Activated naive CD4-positive, alpha-beta T cell treated with anti-CD3 and anti-CD28 coated beads, Interleukin-2, amount 50 U/mL, for 24 hours (primary cell): ENCODE results near the gene ATPAF1.

Experiments
- H3K27ac Mint-ChIP-seq: one replicate; pipeline ENCODE4 v1.8.0; 2021; ENCODE audit warnings: mild to moderate bottlenecking, mixed read lengths
- H3K27me3 Mint-ChIP-seq: one replicate; pipeline ENCODE4 v1.8.0; 2021; ENCODE audit warnings: mixed read lengths
- H3K36me3 Mint-ChIP-seq: one replicate; pipeline ENCODE4 v1.8.0; 2021; ENCODE audit warnings: mixed read lengths
- H3K4me1 Mint-ChIP-seq: one replicate; pipeline ENCODE4 v1.8.0; 2021; ENCODE audit warnings: mixed read lengths
- H3K4me3 Mint-ChIP-seq: one replicate; pipeline ENCODE4 v1.8.0; 2021; ENCODE audit warnings: mild to moderate bottlenecking, mixed read lengths
- H3K9me3 Mint-ChIP-seq: one replicate; pipeline ENCODE4 v1.8.0; 2021; ENCODE audit warnings: mixed read lengths

ATPAF1 gene

GRCh38 chr1:46616277-46617107, 51.7 kb downstream of the ATPAF1 start, which contains the start of gene MOB3C:
Gene MOB3C (minus strand): TSS chr1:46616811. CDS start chr1:46613321, 3,490 bp downstream.
- Mint-ChIP-seq H3K27ac (peak within 1 kb of the TSS; percentile 89), H3K27me3 (no peaks in the 10 kb centered on the region), H3K9me3 (no peaks in the 10 kb centered on the region), H3K4me1 (peaks cover 48% of the 10 kb centered on the region), H3K36me3 (no peaks in the 10 kb centered on the region), H3K4me3 (peak within 1 kb of the TSS; percentile 90)

- H3K27me3 Mint-ChIP-seq, result no peaks in the 10 kb centered on the region
- H3K4me3 Mint-ChIP-seq, result peak overlapping the region; percentile 90
- H3K36me3 Mint-ChIP-seq, result no peaks in the 10 kb centered on the region
- H3K4me1 Mint-ChIP-seq, result peaks cover 54% of the 10 kb centered on the region
- H3K27ac Mint-ChIP-seq, result peak overlapping the region; percentile 65
- H3K9me3 Mint-ChIP-seq, result no peaks in the 10 kb centered on the region
These were observed 52.4 kb downstream of the ATPAF1 start for GRCh38 chr1:46615735-46616134.

GRCh38 chr1:46615088-46615487, 53.1 kb downstream of the ATPAF1 start:
- H3K27ac Mint-ChIP-seq, result no peak overlapping the region
- no peaks in the 10 kb centered on the region for H3K9me3 Mint-ChIP-seq
- no peaks in the 10 kb centered on the region for H3K27me3 Mint-ChIP-seq
- peaks cover 56% of the 10 kb centered on the region for H3K4me1 Mint-ChIP-seq
- no peaks in the 10 kb centered on the region for H3K36me3 Mint-ChIP-seq
- peak overlapping the region; percentile 90 for H3K4me3 Mint-ChIP-seq

- H3K4me1 Mint-ChIP-seq, result peaks cover 61% of the 10 kb centered on the region
- peak overlapping the region; percentile 47 for H3K4me3 Mint-ChIP-seq
- peaks cover 3% of the 10 kb centered on the region for H3K36me3 Mint-ChIP-seq
- no peak overlapping the region for H3K27ac Mint-ChIP-seq
- H3K27me3 Mint-ChIP-seq, result no peaks in the 10 kb centered on the region
- no peaks in the 10 kb centered on the region for H3K9me3 Mint-ChIP-seq
These were observed 53.6 kb downstream of the ATPAF1 start for GRCh38 chr1:46614604-46614984.

- H3K4me3 Mint-ChIP-seq, result peak overlapping the region; percentile 33
- H3K36me3 Mint-ChIP-seq, result peaks cover 3% of the 10 kb centered on the region
- H3K4me1 Mint-ChIP-seq, result peaks cover 62% of the 10 kb centered on the region
- H3K27ac Mint-ChIP-seq, result no peak overlapping the region
- H3K9me3 Mint-ChIP-seq, result no peaks in the 10 kb centered on the region
- H3K27me3 Mint-ChIP-seq, result no peaks in the 10 kb centered on the region
These were observed 54.2 kb downstream of the ATPAF1 start for GRCh38 chr1:46613661-46614603.

GRCh38 chr1:46612937-46613660, 55.1 kb downstream of the ATPAF1 start:
- no peak overlapping the region for H3K27ac Mint-ChIP-seq
- H3K4me3 Mint-ChIP-seq, result peak overlapping the region; percentile 33
- no peaks in the 10 kb centered on the region for H3K27me3 Mint-ChIP-seq

GRCh38 chr1:46611691-46612221, 56.4 kb downstream of the ATPAF1 start:
- Mint-ChIP-seq H3K27me3 (no peaks in the 10 kb centered on the region), H3K27ac (no peak overlapping the region), H3K4me3 (no peak overlapping the region), H3K36me3 (peaks cover 3% of the 10 kb centered on the region), H3K4me1 (peaks cover 53% of the 10 kb centered on the region), H3K9me3 (no peaks in the 10 kb centered on the region)

More at GRCh38 chr1:46612937-46613660, 55.1 kb downstream of the ATPAF1 start:
- Mint-ChIP-seq H3K36me3 (peaks cover 3% of the 10 kb centered on the region), H3K9me3 (no peaks in the 10 kb centered on the region), H3K4me1 (peaks cover 62% of the 10 kb centered on the region)

- H3K27ac Mint-ChIP-seq, result no peak overlapping the region
These were observed 60.6 kb downstream of the ATPAF1 start for GRCh38 chr1:46607345-46608130.

GRCh38 chr1:46606255-46606965, 61.8 kb downstream of the ATPAF1 start:
- peaks cover 3% of the 10 kb centered on the region for H3K36me3 Mint-ChIP-seq
- H3K4me3 Mint-ChIP-seq, result peak overlapping the region; percentile 62
- no peak overlapping the region for H3K27ac Mint-ChIP-seq
- H3K4me1 Mint-ChIP-seq, result peaks cover 57% of the 10 kb centered on the region
- no peaks in the 10 kb centered on the region for H3K9me3 Mint-ChIP-seq
- no peaks in the 10 kb centered on the region for H3K27me3 Mint-ChIP-seq

More at GRCh38 chr1:46607345-46608130, 60.6 kb downstream of the ATPAF1 start:
- Mint-ChIP-seq H3K9me3 (no peaks in the 10 kb centered on the region), H3K4me3 (no peak overlapping the region), H3K4me1 (peaks cover 50% of the 10 kb centered on the region), H3K36me3 (peaks cover 3% of the 10 kb centered on the region), H3K27me3 (no peaks in the 10 kb centered on the region)

- Mint-ChIP-seq H3K9me3 (no peaks in the 10 kb centered on the region), H3K4me1 (peaks cover 57% of the 10 kb centered on the region), H3K27me3 (no peaks in the 10 kb centered on the region), H3K4me3 (peak overlapping the region; percentile 96), H3K36me3 (peaks cover 3% of the 10 kb centered on the region), H3K27ac (peak overlapping the region; percentile 77)
These were observed 62.9 kb downstream of the ATPAF1 start for GRCh38 chr1:46605232-46605631.

GRCh38 chr1:46603858-46604549, 64.2 kb downstream of the ATPAF1 start, which contains the start of gene MKNK1:
Gene MKNK1 (minus strand): TSS chr1:46604268. CDS start chr1:46583327, 20,941 bp downstream.
- peak within 1 kb of the TSS; percentile 96 for H3K27ac Mint-ChIP-seq
- H3K27me3 Mint-ChIP-seq, result no peaks in the 10 kb centered on the region
- peaks cover 63% of the 10 kb centered on the region for H3K4me1 Mint-ChIP-seq
- H3K9me3 Mint-ChIP-seq, result no peaks in the 10 kb centered on the region
- peak within 1 kb of the TSS; percentile 96 for H3K4me3 Mint-ChIP-seq
- H3K36me3 Mint-ChIP-seq, result no peaks in the 10 kb centered on the region

GRCh38 chr1:46603481-46603857, 64.7 kb downstream of the ATPAF1 start:
- Mint-ChIP-seq H3K9me3 (no peaks in the 10 kb centered on the region), H3K27ac (no peak overlapping the region), H3K27me3 (no peaks in the 10 kb centered on the region), H3K36me3 (no peaks in the 10 kb centered on the region), H3K4me1 (peaks cover 67% of the 10 kb centered on the region), H3K4me3 (peak overlapping the region; percentile 96)

- H3K4me3 Mint-ChIP-seq, result peak overlapping the region; percentile 54
- H3K27me3 Mint-ChIP-seq, result no peaks in the 10 kb centered on the region
- peaks cover 76% of the 10 kb centered on the region for H3K4me1 Mint-ChIP-seq
- H3K9me3 Mint-ChIP-seq, result no peaks in the 10 kb centered on the region
- H3K36me3 Mint-ChIP-seq, result no peaks in the 10 kb centered on the region
- no peak overlapping the region for H3K27ac Mint-ChIP-seq
These were observed 66.7 kb downstream of the ATPAF1 start for GRCh38 chr1:46601257-46602007.
